NCI-H1092 treated with DMSO at 0.1 percent for 48 hours (cell line): ENCODE results near the gene OBSL1.

Source experiments
- DNase-seq: peaks from one replicate; lab custom pipeline; 2025; lab: John Stamatoyannopoulos, UW

Gene OBSL1

GRCh38 chr2:219511547-219512325, 59.6 kb downstream of the OBSL1 start:
- peak; percentile 64 for DNase-seq

- DNase-seq: no peak
Measured at GRCh38 chr2:219510512-219511135, 60.7 kb downstream of the OBSL1 start.

DNA sequence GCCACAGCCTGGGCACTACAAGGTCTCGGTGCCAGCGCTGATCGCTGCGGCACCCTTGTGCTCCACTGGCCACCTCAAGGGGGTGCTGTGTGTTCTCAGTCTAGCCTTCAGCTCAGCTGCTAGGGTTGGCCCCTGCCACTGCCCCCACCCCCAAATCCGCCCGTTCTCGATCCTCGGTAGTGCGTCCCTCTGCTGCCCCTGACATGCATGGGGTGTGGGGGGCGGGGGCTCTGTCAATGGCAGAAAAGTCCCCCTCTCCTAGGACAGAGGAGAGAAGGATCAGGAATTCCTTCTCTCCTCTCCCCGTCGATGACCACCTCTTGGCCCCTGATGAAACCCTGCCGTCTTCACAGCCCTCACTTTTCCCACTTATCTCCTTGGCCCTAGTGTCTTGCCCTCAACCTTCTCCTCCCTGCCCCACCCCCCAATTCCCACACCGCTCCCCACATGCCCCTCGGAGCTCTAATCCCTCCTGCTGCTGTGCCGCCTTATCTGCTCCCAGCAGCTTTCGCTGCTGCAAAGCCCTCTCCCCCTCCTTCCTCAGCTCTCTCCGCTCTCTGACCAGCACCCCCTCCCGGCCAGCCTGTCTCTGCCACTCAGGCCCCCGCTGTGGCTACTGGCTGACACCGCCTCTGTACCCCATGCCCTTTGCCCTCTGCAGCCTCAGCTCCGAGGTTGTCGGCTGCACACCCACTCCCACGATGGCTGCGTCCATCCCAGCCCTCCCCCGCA, 61.4 kb downstream of the OBSL1 start:
- peak; percentile 64 for DNase-seq

- DNase-seq: peak; percentile 29
Measured at GRCh38 chr2:219508971-219509779, 62.2 kb downstream of the OBSL1 start.

DNA sequence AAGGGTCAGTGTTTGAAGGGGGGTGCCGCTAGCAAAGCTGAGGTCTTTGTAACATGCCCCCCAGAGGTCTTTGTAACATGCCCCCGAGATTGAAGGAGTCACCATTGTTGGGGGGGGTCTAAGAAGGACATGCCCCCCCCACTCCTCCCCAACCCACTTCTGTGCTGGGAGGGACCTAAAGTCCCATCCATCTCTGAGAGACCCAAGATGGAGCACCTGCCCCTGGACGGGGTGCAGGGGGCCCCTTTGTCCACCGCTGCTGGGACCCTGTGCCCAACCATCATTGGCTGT, 63.0 kb downstream of the OBSL1 start:
- DNase-seq: no peak

DNA sequence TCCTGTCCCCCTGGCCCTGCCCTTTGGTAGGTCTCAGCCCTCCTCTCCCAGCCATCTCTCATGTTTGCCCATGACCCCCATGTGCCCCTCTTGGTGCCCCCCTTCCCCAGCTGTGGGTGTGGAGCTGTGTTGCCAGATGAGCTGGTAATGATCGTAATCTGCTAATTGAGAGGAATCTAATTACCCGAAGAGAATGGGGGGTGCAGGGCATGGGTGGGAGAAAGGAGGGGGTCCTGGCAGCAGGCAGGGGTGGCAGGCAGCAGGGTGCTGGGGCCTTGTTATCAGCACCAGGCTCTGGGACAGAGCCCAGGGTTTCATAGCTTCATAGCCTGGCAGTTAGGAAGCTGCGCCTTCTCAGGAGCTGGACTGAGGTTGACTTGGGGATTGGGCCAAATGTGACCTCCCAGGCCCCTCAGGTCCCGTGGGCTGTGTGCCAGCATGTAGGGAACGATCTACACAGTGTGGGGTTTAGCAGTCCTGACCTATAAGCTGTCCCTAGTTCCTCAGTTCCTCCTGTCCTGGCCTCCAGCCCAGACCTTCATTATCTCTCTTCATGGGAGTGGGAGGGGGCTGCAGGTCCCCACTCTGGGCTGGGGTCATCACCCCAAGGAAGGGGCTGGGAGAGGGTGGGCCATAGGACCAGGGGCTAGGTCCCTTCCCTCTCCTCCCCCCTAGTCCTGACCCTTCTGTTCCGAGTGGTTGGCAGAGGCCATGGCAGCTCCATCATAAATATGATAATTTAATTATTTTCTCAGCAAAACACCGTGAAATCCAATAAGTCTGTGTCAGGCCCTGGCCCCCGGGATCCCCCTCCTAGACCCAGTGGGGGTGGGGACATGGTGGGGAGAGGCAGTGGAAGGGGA, 63.5 kb downstream of the OBSL1 start:
- peak; percentile 46 for DNase-seq

GRCh38 chr2:219506802-219507526, 64.4 kb downstream of the OBSL1 start:
- peak; percentile 46 for DNase-seq

- no peak for DNase-seq
Measured at GRCh38 chr2:219506153-219506801, 65.1 kb downstream of the OBSL1 start.

DNA sequence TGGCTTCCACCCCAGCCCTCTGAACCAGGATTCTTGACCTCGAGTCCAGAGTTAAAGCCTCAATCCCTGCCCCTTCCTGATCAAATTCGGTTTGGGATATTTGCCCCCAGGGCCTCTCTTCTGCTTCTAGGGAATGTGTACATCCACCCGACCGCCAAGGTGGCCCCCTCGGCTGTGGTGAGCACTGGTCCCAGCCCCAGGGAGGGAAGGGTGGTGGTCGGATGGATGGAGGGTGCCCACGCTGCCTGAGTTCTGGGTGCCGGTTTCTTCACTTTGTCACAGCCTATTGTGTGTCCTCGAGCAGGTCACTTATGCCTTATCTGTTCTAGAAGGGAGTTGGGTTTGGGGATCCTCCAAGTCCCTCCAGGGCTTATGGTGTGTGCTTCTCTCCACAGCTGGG, 65.8 kb downstream of the OBSL1 start:
- DNase-seq: no peak

DNA sequence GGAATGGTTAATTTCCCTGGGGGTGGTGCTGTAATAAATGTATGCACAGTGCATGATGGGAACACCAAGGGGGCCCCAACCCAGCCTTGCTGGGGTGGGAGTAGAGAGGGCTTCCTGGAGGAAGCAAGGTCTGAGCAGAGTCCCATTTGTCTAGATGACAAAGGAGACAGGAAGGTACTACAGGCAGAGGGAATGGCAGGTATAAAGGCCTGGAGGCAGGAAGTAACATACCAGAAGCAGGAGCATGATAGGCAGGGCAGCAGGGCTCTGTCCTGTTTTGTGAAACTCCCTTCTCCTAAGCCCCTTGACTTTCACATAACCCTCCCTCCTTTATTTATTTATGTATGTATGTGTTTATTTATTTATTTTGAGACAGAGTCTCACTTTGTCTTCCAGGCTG, 68.7 kb downstream of the OBSL1 start:
- no peak for DNase-seq

GRCh38 chr2:219501849-219502248, 69.5 kb downstream of the OBSL1 start:
- DNase-seq: no peak
